GM06990 (cell line): ENCODE results near the gene TTC16.

Experiments used
- DNase-seq: peaks from one replicate; pipeline ENCODE4 v3.0.0-alpha.2; 2011; ENCODE audit not compliant: insufficient read length; ENCODE audit errors: extremely low read depth
- H3K27me3 ChIP-seq: replicated peaks from 2 replicates; pipeline ENCODE4 v1.6.0; 2011; ENCODE audit warnings: low read length; ENCODE audit not compliant: control insufficient read depth, insufficient read depth
- H3K36me3 ChIP-seq: 2 replicates; pipeline ENCODE4 v1.5.1; 2011; ENCODE audit warnings: low read length; ENCODE audit not compliant: control insufficient read depth, insufficient read depth
- H3K4me3 ChIP-seq: replicated peaks from 2 replicates; pipeline ENCODE4 v1.5.1; 2011; ENCODE audit warnings: low read depth, mild to moderate bottlenecking, control low read depth, low read length
- CTCF ChIP-seq: IDR thresholded peaks from 2 replicates; pipeline ENCODE4 v1.5.1; 2011; ENCODE audit warnings: low read length, control low read depth, mild to moderate bottlenecking, inconsistent platforms; ENCODE audit not compliant: insufficient read depth, poor library complexity, severe bottlenecking

The TTC16 gene

GRCh38 chr9:127722055-127722745 lies 6.3 kb downstream of the TTC16 start:
- no peak for DNase-seq
- Histone ChIP-seq H3K36me3 (no peaks in the 10 kb centered on the region), H3K27me3 (no peaks in the 10 kb centered on the region), H3K4me3 (no peak overlapping the region)
- TF ChIP-seq CTCF, result no peak

- no peak overlapping the region for H3K4me3 ChIP-seq
- H3K27me3 ChIP-seq, result no peaks in the 10 kb centered on the region
- no peaks in the 10 kb centered on the region for H3K36me3 ChIP-seq
- no peak for TF ChIP-seq CTCF
- DNase-seq, result no peak
Observed at GRCh38 chr9:127723013-127723412, 7.1 kb downstream of the TTC16 start.

GRCh38 chr9:127723444-127723843 lies 7.6 kb downstream of the TTC16 start:
- no peak for TF ChIP-seq CTCF
- no peaks in the 10 kb centered on the region for H3K36me3 ChIP-seq
- no peaks in the 10 kb centered on the region for H3K27me3 ChIP-seq
- H3K4me3 ChIP-seq, result no peak overlapping the region
- no peak for DNase-seq

- Histone ChIP-seq H3K36me3 (no peaks in the 10 kb centered on the region), H3K4me3 (no peak overlapping the region), H3K27me3 (no peaks in the 10 kb centered on the region)
- no peak for TF ChIP-seq CTCF
- DNase-seq, result no peak
Observed at GRCh38 chr9:127724012-127724411, 8.1 kb downstream of the TTC16 start.

DNA sequence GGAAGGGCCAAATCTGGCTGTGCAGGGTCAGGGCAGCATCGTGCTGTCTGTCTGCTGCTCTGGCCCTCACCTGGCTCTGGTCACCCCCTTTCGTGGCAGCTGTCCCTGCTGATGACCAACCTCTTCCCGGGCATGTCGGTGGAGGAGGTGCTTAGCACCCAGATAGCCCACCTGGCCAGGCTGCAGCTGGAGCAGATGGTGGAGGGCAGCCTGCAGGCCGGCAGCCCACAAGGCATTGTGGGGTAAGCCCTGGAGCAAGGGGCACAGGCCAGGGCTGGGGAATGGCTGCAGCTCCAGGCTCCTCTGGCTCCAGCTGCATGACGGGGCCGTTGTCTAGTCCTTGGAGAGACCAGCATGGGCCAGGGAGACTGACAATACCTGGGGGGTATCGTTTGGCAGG lies 11.0 kb downstream of the TTC16 start:
- no peaks in the 10 kb centered on the region for H3K27me3 ChIP-seq
- DNase-seq, result no peak
- no peak for TF ChIP-seq CTCF

GRCh38 chr9:127728808-127729207 lies 12.9 kb downstream of the TTC16 start:
- no peak overlapping the region for H3K4me3 ChIP-seq
- DNase-seq, result no peak
- H3K36me3 ChIP-seq, result peaks cover 2% of the 10 kb centered on the region; the same call in 1 of the 2 replicates
- H3K27me3 ChIP-seq, result no peaks in the 10 kb centered on the region
- no peak for TF ChIP-seq CTCF

More for the DNA sequence above, 11.0 kb downstream of the TTC16 start:
- Histone ChIP-seq H3K36me3 (peaks cover 2% of the 10 kb centered on the region; the same call in 1 of the 2 replicates), H3K4me3 (no peak overlapping the region)
